ENCODE data around the gene PHLDB2. TPM values are rescaled to one million over a fixed set of nuclear protein-coding genes. Genes with fewer than 3 reads are reported as not detected.

Gene PHLDB2
- total RNA-seq, 1 donor: 14.1 TPM

- no peaks in the 10 kb centered on the region for H3K27me3 ChIP-seq (ENCODE audit: insufficient read depth, low read length)
- H3K4me3 ChIP-seq (ENCODE audit: low read length): no peak overlapping the region
- no peaks in the 10 kb centered on the region for H3K4me1 ChIP-seq (ENCODE audit: insufficient read depth, low read length)
- H3K9me3 ChIP-seq (ENCODE audit: low read depth, low read length): peaks cover 4% of the 10 kb centered on the region
Observed at GRCh38 chr3:111885578-111885977, 26.5 kb downstream of the PHLDB2 start.

GRCh38 chr3:111890051-111890580, 31.1 kb downstream of the PHLDB2 start:
- Histone ChIP-seq H3K27me3 (ENCODE audit: insufficient read depth, low read length) (no peaks in the 10 kb centered on the region), H3K9me3 (ENCODE audit: low read depth, low read length) (no peaks in the 10 kb centered on the region), H3K4me3 (ENCODE audit: low read length) (no peak overlapping the region)

GRCh38 chr3:111892070-111892469, 33.0 kb downstream of the PHLDB2 start:
- Histone ChIP-seq H3K27me3 (ENCODE audit: insufficient read depth, low read length) (no peaks in the 10 kb centered on the region), H3K4me3 (ENCODE audit: low read length) (no peak overlapping the region), H3K9me3 (ENCODE audit: low read depth, low read length) (no peaks in the 10 kb centered on the region), H3K4me1 (ENCODE audit: insufficient read depth, low read length) (no peaks in the 10 kb centered on the region)

More at GRCh38 chr3:111890051-111890580, 31.1 kb downstream of the PHLDB2 start:
- no peaks in the 10 kb centered on the region for H3K4me1 ChIP-seq (ENCODE audit: insufficient read depth, low read length)

- no peaks in the 10 kb centered on the region for H3K4me1 ChIP-seq (ENCODE audit: insufficient read depth, low read length)
- no peaks in the 10 kb centered on the region for H3K9me3 ChIP-seq (ENCODE audit: low read depth, low read length)
- H3K4me3 ChIP-seq (ENCODE audit: low read length): no peak overlapping the region
- H3K27me3 ChIP-seq (ENCODE audit: insufficient read depth, low read length): no peaks in the 10 kb centered on the region
Observed at GRCh38 chr3:111895071-111895470, 36.0 kb downstream of the PHLDB2 start.

GRCh38 chr3:111899966-111900365, 40.9 kb downstream of the PHLDB2 start:
- Histone ChIP-seq H3K9me3 (ENCODE audit: low read depth, low read length) (no peaks in the 10 kb centered on the region), H3K4me1 (ENCODE audit: insufficient read depth, low read length) (peaks cover 9% of the 10 kb centered on the region), H3K27me3 (ENCODE audit: insufficient read depth, low read length) (no peaks in the 10 kb centered on the region), H3K4me3 (ENCODE audit: low read length) (no peak overlapping the region)

GRCh38 chr3:111901637-111902036, 42.6 kb downstream of the PHLDB2 start:
- no peaks in the 10 kb centered on the region for H3K27me3 ChIP-seq (ENCODE audit: insufficient read depth, low read length)
- no peaks in the 10 kb centered on the region for H3K9me3 ChIP-seq (ENCODE audit: low read depth, low read length)
- peaks cover 12% of the 10 kb centered on the region for H3K4me1 ChIP-seq (ENCODE audit: insufficient read depth, low read length)
- H3K4me3 ChIP-seq (ENCODE audit: low read length): no peak overlapping the region

GRCh38 chr3:111902534-111902933, 43.5 kb downstream of the PHLDB2 start:
- peaks cover 12% of the 10 kb centered on the region for H3K4me1 ChIP-seq (ENCODE audit: insufficient read depth, low read length)
- H3K4me3 ChIP-seq (ENCODE audit: low read length): no peak overlapping the region
- H3K9me3 ChIP-seq (ENCODE audit: low read depth, low read length): no peaks in the 10 kb centered on the region
- H3K27me3 ChIP-seq (ENCODE audit: insufficient read depth, low read length): no peaks in the 10 kb centered on the region

- no peaks in the 10 kb centered on the region for H3K9me3 ChIP-seq (ENCODE audit: low read depth, low read length)
- peaks cover 12% of the 10 kb centered on the region for H3K4me1 ChIP-seq (ENCODE audit: insufficient read depth, low read length)
- H3K27me3 ChIP-seq (ENCODE audit: insufficient read depth, low read length): no peaks in the 10 kb centered on the region
- H3K4me3 ChIP-seq (ENCODE audit: low read length): no peak overlapping the region
Observed at GRCh38 chr3:111903067-111903511, 44.0 kb downstream of the PHLDB2 start.

GRCh38 chr3:111904376-111905241, 45.5 kb downstream of the PHLDB2 start:
- no peaks in the 10 kb centered on the region for H3K27me3 ChIP-seq (ENCODE audit: insufficient read depth, low read length)
- H3K9me3 ChIP-seq (ENCODE audit: low read depth, low read length): no peaks in the 10 kb centered on the region
- peaks cover 12% of the 10 kb centered on the region for H3K4me1 ChIP-seq (ENCODE audit: insufficient read depth, low read length)
- H3K4me3 ChIP-seq (ENCODE audit: low read length): no peak overlapping the region

GRCh38 chr3:111906656-111907055, 47.6 kb downstream of the PHLDB2 start:
- peaks cover 12% of the 10 kb centered on the region for H3K4me1 ChIP-seq (ENCODE audit: insufficient read depth, low read length)
- H3K4me3 ChIP-seq (ENCODE audit: low read length): no peak overlapping the region
- H3K9me3 ChIP-seq (ENCODE audit: low read depth, low read length): no peaks in the 10 kb centered on the region
- no peaks in the 10 kb centered on the region for H3K27me3 ChIP-seq (ENCODE audit: insufficient read depth, low read length)

- H3K4me1 ChIP-seq (ENCODE audit: insufficient read depth, low read length): peaks cover 12% of the 10 kb centered on the region
- no peak overlapping the region for H3K4me3 ChIP-seq (ENCODE audit: low read length)
- H3K27me3 ChIP-seq (ENCODE audit: insufficient read depth, low read length): no peaks in the 10 kb centered on the region
- H3K9me3 ChIP-seq (ENCODE audit: low read depth, low read length): no peaks in the 10 kb centered on the region
Observed at GRCh38 chr3:111907151-111907550, 48.1 kb downstream of the PHLDB2 start.

GRCh38 chr3:111910806-111911205, 51.7 kb downstream of the PHLDB2 start:
- no peaks in the 10 kb centered on the region for H3K9me3 ChIP-seq (ENCODE audit: low read depth, low read length)
- H3K4me1 ChIP-seq (ENCODE audit: insufficient read depth, low read length): no peaks in the 10 kb centered on the region
- H3K4me3 ChIP-seq (ENCODE audit: low read length): no peak overlapping the region
- H3K27me3 ChIP-seq (ENCODE audit: insufficient read depth, low read length): no peaks in the 10 kb centered on the region

GRCh38 chr3:111911446-111911845, 52.4 kb downstream of the PHLDB2 start:
- H3K27me3 ChIP-seq (ENCODE audit: insufficient read depth, low read length): no peaks in the 10 kb centered on the region
- H3K9me3 ChIP-seq (ENCODE audit: low read depth, low read length): no peaks in the 10 kb centered on the region

GRCh38 chr3:111913163-111913763, 54.2 kb downstream of the PHLDB2 start:
- no peak overlapping the region for H3K4me3 ChIP-seq (ENCODE audit: low read length)
- no peaks in the 10 kb centered on the region for H3K27me3 ChIP-seq (ENCODE audit: insufficient read depth, low read length)
- no peaks in the 10 kb centered on the region for H3K9me3 ChIP-seq (ENCODE audit: low read depth, low read length)
- H3K4me1 ChIP-seq (ENCODE audit: insufficient read depth, low read length): no peaks in the 10 kb centered on the region

More at GRCh38 chr3:111911446-111911845, 52.4 kb downstream of the PHLDB2 start:
- H3K4me3 ChIP-seq (ENCODE audit: low read length): no peak overlapping the region
- H3K4me1 ChIP-seq (ENCODE audit: insufficient read depth, low read length): no peaks in the 10 kb centered on the region

GRCh38 chr3:111915905-111916304, 56.8 kb downstream of the PHLDB2 start:
- no peak overlapping the region for H3K4me3 ChIP-seq (ENCODE audit: low read length)
- H3K4me1 ChIP-seq (ENCODE audit: insufficient read depth, low read length): no peaks in the 10 kb centered on the region
- no peaks in the 10 kb centered on the region for H3K9me3 ChIP-seq (ENCODE audit: low read depth, low read length)
- H3K27me3 ChIP-seq (ENCODE audit: insufficient read depth, low read length): no peaks in the 10 kb centered on the region

Measured in mononuclear cell (primary cell).